GM18868 (cell line): ENCODE results near the gene HSD3B7.

Source experiments
- ATAC-seq: cut with Tn5 transposase; IDR thresholded peaks from one replicate; pipeline ENCODE4 v1.9.1; 2021; ENCODE audit warnings: mild to moderate bottlenecking, moderate library complexity; ENCODE audit not compliant: unreplicated experiment

HSD3B7 gene

DNA sequence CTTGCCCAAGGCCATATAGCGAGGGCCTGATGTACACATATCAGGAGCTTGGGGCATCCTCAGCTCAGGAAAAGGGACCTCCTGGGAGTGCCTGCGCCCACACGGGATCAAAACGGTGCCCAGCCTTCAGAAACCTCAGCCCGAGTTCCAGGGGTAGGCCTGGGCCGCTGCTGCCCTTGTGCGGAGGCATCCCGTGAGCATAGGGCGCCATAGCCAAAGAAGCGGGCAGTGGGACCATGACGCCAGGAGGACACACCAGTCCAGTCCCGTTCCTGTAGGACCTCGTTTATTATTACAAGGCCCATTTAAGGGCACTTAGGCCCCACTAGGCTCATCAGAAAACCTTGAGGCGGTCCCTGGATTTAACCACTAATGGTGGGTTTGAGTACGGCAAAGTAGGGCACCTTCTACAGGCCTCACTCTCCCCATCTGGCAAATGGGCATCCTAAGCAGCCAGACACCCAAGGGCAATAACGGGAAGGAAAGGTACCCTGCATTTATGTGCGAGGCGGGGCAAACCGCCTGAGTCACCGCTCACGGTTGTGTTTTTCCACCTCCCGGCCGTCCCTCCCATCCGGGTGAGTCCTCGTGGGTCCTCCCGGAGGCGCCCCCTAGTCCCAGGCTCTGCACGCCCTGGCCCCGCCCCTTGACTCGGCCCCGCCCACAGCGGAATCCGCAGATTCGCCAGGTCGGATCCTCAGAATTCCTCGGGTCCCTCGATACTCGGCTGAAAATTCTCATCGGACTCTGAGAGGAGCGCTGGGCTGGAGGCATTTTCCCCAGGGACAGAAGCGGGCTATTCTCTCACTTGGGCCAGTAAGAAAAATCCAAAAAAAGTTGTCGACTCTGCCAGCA is 28.2 kb upstream of the HSD3B7 start:
- peak; percentile 42 for ATAC-seq

DNA sequence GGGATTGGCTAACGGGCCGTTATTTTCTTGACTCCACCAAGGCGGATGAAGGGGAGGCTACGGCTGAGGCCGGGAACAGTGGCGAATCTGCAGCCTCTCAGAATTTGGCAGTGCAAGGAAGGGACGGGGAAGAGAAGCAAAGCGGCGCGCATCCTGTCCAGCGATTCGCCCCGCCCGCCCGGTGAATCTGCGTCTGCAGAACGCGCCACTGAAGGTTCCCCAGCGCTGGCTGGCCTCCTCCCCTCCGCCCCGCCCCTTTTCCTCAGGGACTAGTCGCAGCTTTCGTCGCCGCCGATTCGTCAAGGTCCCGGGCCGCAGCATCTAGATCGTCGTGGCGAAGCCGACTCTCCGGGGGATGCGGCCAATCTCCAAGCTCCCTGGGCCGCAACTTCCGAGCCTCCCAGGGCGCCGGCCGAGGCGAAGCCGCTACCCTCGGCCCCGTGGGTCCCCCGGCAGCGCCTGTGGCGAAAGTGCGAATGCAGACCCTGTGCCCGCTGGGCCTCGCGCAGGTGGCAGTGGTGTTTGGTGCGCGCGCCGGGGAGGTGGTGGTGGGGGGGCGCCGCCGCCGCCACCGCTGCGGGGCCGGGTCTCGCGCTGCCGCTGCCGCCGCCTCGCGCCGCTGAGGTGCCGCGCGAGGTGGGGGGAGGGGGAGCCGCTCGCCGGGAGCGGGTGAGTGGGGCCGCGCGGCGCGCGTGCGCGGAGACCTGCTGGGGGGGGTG is 27.4 kb upstream of the HSD3B7 start, which contains the start of gene SETD1A:
SETD1A (plus strand) TSS at position 299 of the 719 bp plus-strand sequence. CDS start 978 bp downstream, outside the sequence.
- ATAC-seq, result peak; percentile 71

GRCh38 chr16:30958175-30959079 is 26.6 kb upstream of the HSD3B7 start:
- peak; percentile 29 for ATAC-seq

GRCh38 chr16:30961384-30961783 is 23.6 kb upstream of the HSD3B7 start:
- no peak for ATAC-seq

GRCh38 chr16:30963925-30964511 is 21.0 kb upstream of the HSD3B7 start:
- ATAC-seq, result no peak

DNA sequence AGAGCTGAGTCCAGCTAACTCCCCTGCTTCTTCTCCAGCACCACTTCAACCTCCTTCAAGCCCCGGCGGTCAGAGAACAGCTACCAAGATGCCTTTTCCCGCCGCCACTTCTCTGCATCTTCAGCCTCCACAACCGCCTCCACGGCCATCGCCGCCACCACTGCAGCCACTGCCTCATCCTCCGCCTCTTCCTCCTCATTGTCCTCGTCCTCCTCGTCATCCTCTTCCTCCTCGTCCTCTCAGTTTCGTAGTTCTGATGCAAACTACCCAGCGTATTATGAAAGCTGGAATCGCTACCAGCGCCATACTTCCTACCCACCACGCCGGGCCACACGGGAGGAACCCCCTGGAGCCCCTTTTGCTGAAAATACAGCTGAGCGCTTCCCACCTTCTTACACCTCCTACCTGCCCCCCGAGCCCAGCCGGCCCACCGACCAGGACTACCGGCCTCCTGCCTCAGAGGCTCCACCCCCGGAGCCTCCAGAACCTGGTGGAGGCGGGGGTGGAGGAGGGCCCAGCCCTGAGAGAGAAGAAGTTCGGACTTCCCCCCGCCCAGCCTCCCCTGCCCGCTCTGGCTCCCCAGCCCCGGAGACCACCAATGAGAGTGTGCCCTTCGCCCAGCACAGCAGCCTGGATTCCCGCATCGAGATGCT is 20.3 kb upstream of the HSD3B7 start:
- ATAC-seq, result no peak

- ATAC-seq, result no peak
These were observed 19.6 kb upstream of the HSD3B7 start for GRCh38 chr16:30965436-30965835.

DNA sequence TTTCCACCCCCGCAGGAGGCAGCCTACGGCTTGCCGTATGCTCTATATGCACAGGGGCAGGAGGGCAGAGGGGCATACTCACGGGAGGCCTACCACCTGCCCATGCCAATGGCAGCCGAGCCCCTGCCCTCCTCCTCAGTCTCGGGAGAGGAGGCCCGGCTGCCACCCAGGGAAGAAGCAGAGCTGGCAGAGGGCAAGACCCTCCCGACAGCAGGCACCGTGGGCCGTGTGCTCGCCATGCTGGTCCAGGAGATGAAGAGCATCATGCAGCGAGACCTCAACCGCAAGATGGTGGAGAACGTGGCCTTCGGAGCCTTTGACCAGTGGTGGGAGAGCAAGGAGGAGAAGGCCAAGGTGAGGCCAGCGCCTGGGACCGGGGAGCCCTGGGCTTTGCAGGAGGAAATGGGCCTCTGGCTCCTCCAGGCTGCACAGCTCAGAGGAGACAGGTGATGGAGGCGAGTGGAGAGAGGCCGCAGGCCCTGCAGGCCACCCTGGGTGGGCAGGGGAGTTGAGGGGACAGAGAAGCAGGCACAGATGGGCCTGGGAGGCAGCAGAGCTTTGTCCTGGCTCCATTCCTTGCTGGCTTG is 18.9 kb upstream of the HSD3B7 start:
- no peak for ATAC-seq

GRCh38 chr16:30967795-30968194 is 17.2 kb upstream of the HSD3B7 start:
- no peak for ATAC-seq

DNA sequence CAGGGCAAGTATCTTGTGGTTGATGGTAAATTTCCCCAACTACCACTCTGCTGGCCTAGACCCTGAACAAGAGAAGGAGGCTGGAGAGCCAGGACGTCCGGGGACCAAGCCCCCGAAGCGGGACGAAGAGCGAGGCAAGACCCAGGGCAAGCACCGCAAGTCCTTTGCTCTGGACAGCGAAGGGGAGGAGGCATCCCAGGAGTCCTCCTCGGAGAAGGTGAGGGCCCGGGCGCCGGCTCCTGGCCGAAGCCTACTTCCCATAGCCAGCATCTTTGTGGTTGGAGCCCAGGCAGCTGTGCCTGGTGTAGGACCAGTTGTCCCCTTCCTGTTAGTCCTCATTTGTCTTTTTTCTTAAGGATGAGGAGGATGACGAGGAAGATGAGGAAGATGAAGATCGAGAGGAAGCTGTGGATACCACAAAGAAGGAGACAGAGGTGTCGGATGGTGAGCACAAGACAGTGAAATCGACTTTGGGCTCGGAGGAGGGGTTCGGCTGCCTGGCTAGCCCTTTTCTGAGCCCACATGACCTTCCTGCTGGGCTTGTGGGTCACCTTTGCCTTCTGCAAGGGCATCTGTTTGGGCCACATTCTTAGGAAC is 15.7 kb upstream of the HSD3B7 start:
- ATAC-seq, result no peak

DNA sequence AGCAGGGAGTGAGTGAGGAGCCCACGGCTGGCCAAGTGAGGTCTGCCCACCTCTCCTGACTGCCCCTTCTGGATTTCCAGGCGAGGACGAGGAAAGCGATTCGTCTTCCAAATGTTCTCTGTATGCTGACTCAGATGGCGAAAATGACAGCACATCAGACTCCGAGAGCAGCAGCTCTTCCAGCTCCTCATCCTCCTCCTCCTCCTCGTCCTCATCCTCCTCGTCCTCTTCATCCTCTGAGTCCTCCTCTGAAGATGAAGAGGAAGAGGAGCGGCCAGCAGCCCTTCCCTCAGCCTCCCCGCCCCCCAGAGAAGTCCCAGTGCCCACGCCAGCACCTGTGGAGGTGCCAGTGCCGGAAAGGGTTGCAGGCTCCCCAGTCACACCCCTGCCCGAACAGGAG is 13.7 kb upstream of the HSD3B7 start:
- no peak for ATAC-seq

DNA sequence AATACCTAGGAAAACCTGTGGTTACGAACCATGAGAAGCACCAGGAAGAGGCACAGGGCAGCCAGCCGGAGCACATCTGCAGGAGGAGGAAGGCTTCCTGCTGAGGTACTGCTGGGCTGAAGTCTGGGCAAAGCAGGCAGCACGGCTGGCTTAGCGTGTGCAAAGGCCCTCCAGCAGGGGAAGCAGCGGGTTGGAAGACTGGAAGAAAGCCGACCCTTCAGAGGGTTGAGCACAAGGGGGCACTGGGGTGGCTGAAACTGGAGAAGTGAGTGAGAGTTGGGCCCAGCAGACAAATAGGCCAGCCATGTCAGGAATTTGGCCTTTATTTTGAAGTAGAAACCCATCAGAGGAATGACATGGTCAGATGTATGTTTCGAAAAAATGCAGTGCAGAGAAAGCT is 12.1 kb upstream of the HSD3B7 start:
- no peak for ATAC-seq

- no peak for ATAC-seq
These were observed 10.7 kb upstream of the HSD3B7 start for GRCh38 chr16:30974348-30974747.

GRCh38 chr16:30976486-30976885 is 8.5 kb upstream of the HSD3B7 start:
- no peak for ATAC-seq

DNA sequence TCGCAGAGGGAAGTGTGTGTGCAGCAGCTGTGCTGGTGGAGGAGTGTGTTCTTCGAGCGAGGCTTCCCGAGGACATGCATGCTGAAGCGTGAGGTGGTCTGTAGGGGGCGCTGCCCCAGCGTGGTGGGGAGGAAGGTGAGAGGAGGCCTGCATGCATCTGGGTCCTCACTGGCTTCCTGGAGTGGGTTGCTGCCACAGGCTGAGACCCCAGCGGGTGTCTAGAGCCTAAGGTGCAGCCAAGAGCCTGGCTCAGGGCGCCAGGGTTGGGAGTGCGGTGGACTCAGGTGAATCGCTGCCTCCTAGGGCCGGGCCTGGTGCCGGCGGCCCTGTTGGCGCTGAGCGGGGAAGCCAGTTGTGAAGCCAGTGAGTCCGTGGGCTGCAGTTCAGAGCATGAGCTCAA is 7.5 kb upstream of the HSD3B7 start:
- ATAC-seq, result no peak

DNA sequence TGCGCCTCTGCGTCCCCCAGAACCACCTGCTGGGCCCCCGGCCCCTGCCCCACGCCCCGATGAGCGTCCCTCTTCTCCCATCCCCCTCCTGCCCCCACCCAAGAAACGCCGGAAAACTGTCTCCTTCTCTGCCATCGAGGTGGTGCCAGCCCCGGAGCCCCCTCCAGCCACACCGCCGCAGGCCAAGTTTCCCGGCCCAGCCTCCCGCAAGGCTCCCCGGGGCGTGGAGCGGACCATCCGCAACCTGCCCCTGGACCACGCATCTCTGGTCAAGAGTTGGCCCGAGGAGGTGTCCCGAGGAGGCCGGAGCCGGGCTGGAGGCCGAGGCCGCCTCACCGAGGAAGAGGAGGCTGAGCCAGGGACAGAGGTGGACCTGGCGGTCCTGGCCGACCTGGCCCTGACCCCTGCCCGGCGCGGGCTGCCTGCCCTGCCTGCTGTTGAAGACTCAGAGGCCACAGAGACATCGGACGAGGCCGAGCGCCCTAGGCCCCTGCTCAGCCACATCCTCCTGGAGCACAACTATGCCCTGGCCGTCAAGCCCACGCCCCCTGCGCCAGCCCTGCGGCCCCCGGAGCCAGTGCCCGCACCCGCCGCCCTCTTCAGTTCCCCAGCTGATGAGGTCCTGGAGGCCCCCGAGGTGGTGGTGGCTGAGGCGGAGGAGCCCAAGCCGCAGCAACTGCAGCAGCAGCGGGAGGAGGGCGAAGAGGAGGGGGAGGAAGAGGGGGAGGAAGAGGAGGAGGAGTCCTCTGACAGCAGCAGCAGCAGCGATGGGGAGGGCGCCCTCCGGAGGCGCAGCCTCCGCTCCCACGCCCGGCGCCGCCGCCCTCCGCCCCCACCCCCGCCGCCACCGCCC is 5.6 kb upstream of the HSD3B7 start:
- ATAC-seq, result no peak

DNA sequence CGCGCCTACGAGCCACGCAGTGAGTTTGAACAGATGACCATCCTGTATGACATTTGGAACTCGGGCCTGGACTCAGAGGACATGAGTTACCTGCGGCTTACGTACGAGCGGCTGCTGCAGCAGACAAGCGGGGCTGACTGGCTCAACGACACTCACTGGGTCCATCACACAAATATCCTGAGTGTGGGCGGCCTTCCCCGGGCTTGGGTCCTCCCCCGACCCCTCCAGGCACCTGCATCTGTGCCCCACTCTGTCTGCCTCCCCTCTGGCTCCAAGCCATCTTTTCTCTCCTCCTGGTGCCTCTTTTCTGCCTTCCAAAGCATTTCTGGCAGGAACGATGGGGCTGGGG is 5.0 kb upstream of the HSD3B7 start:
- no peak for ATAC-seq

DNA sequence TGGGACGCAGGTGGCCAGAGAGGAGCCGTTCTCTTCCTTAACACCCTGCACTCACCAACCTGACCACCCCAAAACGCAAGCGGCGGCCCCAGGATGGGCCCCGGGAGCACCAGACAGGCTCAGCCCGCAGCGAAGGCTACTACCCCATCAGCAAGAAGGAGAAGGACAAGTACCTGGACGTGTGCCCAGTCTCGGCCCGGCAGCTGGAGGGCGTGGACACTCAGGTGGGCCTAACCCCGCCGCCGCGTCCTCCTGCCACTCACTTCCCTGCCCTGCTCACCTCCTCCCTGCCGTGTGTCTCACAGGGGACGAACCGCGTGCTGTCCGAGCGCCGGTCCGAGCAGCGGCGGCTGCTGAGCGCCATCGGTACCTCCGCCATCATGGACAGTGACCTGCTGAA is 4.6 kb upstream of the HSD3B7 start:
- ATAC-seq, result no peak

DNA sequence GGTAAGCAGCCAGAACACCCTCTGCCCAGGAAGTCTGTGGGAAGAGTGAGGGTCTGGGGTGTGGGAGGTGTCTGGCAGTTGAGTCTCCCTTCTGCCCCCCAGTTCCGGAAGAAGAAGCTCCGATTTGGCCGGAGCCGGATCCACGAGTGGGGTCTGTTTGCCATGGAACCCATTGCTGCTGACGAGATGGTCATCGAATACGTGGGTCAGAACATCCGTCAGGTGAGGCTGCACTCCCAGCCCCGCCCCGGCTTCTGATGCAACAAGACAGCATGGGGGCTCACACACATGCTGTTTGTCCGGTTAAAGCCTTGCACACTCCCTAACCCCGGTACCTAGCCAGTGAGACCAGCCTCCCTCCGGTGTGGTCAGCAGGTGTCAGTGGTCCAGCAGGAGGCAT is 4.0 kb upstream of the HSD3B7 start:
- no peak for ATAC-seq
